ENCODE measurements around the gene TMCC3. TPM values are rescaled to one million over a fixed set of nuclear protein-coding genes. Genes with fewer than 3 reads are reported as not detected.

The TMCC3 gene
- 4.9 TPM in 2 replicates for total RNA-seq

GRCh38 chr12:94650143-94651056, at the start of gene TMCC3:
Gene TMCC3 (minus strand): TSS chr12:94650557. CDS start chr12:94650430, 127 bp downstream.

Other genes with a start within 250 kb of the TMCC3 start
- 4.1 and 4.7 TPM in 2 replicates for gene CEP83, start 190.7 kb downstream of the TMCC3 start, total RNA-seq

All from mesangial cell (primary cell).